Activated CD8-positive, alpha-beta T cell treated with anti-CD3 and anti-CD28 coated beads for 36 hours (primary cell): Measurements from ENCODE around the gene ICA1L. TPM values are rescaled to one million over a fixed set of nuclear protein-coding genes. Genes with fewer than 3 reads are reported as not detected.

Experiments used
- ATAC-seq: fragments of 200-7000 bp; cut with Tn5 transposase; one replicate; pipeline ENCODE4 v1.10.0; 2021; ENCODE audit warnings: mild to moderate bottlenecking, moderate library complexity
- CTCF ChIA-PET: fragments of 350-600 bp; sonication (Branson Sonifier 250); formaldehyde crosslinking; loops from one replicate; lab custom pipeline; 2021; ENCODE audit warnings: antibody characterized with exemption; lab: Charles Lee
- POLR2A ChIA-PET: fragments of 350-600 bp; sonication (Branson Sonifier 250); formaldehyde crosslinking; loops from one replicate; lab custom pipeline; 2021; ENCODE audit warnings: antibody characterized with exemption; lab: Charles Lee
- DNase-seq: peaks from one replicate; pipeline ENCODE4 v3.0.0-alpha.2; 2020
- H3K27ac Mint-ChIP-seq: one replicate; pipeline ENCODE4 v1.8.0; 2021; ENCODE audit warnings: mild to moderate bottlenecking, mixed read lengths
- H3K27me3 Mint-ChIP-seq: one replicate; pipeline ENCODE4 v1.8.0; 2021; ENCODE audit warnings: mixed read lengths
- H3K36me3 Mint-ChIP-seq: one replicate; pipeline ENCODE4 v1.8.0; 2021; ENCODE audit warnings: low read depth, mixed read lengths
- H3K4me1 Mint-ChIP-seq: one replicate; pipeline ENCODE4 v1.8.0; 2021; ENCODE audit warnings: low read depth, mixed read lengths
- H3K4me3 Mint-ChIP-seq: one replicate; pipeline ENCODE4 v1.8.0; 2021; ENCODE audit warnings: mild to moderate bottlenecking, moderate library complexity, mixed read lengths
- H3K9me3 Mint-ChIP-seq: one replicate; pipeline ENCODE4 v1.8.0; 2021; ENCODE audit warnings: mixed read lengths
- intact Hi-C: fragments of 100-400 bp; cut with micrococcal nuclease; formaldehyde crosslinking; loops from one replicate; pipeline ENCODE4 v1.10.0; 2022
- total RNA-seq, 2 experiments: library from RNA; stranded (reverse); gene quantifications; one replicate each; pipeline ENCODE4 v1.2.3, GENCODE V29; 2021
- TF ChIP-seq, protein P1 (sequence below): fragments of 200-600 bp; IDR thresholded peaks from one replicate; pipeline ENCODE4 v1.8.0; 2022; ENCODE audit warnings: antibody characterized with exemption, mild to moderate bottlenecking

The ICA1L gene
- total RNA-seq, 2 experiments from 2014 or later = 7.1 to 8.0 TPM

DNA sequence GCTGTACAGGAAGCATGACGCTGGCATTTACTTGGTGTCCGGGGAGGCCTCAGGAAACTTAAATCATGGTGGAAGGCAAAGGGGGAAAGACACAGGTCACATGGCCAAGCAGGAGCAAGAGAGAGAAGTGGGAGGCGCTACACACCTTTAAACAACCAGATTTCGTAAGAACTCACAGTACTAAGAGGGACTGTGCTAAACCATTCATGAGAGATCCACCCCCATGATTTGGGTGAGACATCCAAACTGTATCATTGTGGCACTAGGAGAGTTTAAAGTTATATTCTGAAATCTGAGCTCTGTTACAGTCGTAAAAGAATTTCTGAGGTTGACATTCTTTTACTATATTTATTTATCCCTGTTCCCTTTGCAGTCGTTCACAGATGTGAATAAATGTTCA, 116.6 kb downstream of the ICA1L start:
- Mint-ChIP-seq H3K9me3 (peaks cover 9% of the 10 kb centered on the region), H3K27ac (peak overlapping the region; percentile 4), H3K4me3 (no peak overlapping the region), H3K27me3 (no peaks in the 10 kb centered on the region), H3K4me1 (peaks cover 42% of the 10 kb centered on the region), H3K36me3 (peaks cover 39% of the 10 kb centered on the region)
- POLR2A ChIA-PET = no interaction called here
- DNase-seq (no peak), ATAC-seq (peak; percentile 47)
- CTCF ChIA-PET = no interaction called here
- intact Hi-C loops = no loop called here
- TF ChIP-seq, protein P1, sequence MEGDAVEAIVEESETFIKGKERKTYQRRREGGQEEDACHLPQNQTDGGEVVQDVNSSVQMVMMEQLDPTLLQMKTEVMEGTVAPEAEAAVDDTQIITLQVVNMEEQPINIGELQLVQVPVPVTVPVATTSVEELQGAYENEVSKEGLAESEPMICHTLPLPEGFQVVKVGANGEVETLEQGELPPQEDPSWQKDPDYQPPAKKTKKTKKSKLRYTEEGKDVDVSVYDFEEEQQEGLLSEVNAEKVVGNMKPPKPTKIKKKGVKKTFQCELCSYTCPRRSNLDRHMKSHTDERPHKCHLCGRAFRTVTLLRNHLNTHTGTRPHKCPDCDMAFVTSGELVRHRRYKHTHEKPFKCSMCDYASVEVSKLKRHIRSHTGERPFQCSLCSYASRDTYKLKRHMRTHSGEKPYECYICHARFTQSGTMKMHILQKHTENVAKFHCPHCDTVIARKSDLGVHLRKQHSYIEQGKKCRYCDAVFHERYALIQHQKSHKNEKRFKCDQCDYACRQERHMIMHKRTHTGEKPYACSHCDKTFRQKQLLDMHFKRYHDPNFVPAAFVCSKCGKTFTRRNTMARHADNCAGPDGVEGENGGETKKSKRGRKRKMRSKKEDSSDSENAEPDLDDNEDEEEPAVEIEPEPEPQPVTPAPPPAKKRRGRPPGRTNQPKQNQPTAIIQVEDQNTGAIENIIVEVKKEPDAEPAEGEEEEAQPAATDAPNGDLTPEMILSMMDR = no peak

DNA sequence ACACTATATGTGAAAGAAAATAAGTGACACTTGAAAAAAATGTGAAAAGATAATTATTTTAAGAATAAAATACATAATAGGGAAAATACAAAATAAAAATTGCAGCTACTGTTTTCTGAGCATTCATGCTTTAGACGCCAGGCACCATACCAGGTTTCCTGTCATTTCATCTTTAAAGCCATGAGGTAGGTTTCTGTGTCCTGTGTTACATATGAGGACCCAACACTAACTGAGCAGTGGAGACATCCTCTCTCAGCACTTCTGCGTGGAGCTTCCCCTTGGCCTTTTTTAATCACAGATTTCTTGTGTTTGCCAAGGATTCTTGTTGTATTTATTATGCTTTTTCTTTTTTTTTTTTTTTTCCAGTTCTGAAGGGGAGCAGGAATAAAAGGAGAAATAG, 119.5 kb downstream of the ICA1L start:
- peaks cover 9% of the 10 kb centered on the region for H3K9me3 Mint-ChIP-seq
- ATAC-seq = peak; percentile 46
- H3K4me3 Mint-ChIP-seq = no peak overlapping the region
- ChIA-PET CTCF (interaction anchor here (0.8 to 2.2 kb wide), 4 partner anchors 9 to 164 kb away, joined by 3 to 8 read pairs (median 4); no protein-coding TSS in a partner anchor), POLR2A (interaction anchor here (1.0 to 1.8 kb wide), 3 partner anchors 10 to 16 kb away, joined by 4 to 6 read pairs (median 5); no protein-coding TSS in a partner anchor)
- peak overlapping the region; percentile 78 for H3K27ac Mint-ChIP-seq
- DNase-seq = no peak
- TF ChIP-seq, protein P1 = no peak
- H3K27me3 Mint-ChIP-seq = no peaks in the 10 kb centered on the region
- H3K4me1 Mint-ChIP-seq = peaks cover 50% of the 10 kb centered on the region
- H3K36me3 Mint-ChIP-seq = peaks cover 39% of the 10 kb centered on the region
- intact Hi-C loops = no loop called here

DNA sequence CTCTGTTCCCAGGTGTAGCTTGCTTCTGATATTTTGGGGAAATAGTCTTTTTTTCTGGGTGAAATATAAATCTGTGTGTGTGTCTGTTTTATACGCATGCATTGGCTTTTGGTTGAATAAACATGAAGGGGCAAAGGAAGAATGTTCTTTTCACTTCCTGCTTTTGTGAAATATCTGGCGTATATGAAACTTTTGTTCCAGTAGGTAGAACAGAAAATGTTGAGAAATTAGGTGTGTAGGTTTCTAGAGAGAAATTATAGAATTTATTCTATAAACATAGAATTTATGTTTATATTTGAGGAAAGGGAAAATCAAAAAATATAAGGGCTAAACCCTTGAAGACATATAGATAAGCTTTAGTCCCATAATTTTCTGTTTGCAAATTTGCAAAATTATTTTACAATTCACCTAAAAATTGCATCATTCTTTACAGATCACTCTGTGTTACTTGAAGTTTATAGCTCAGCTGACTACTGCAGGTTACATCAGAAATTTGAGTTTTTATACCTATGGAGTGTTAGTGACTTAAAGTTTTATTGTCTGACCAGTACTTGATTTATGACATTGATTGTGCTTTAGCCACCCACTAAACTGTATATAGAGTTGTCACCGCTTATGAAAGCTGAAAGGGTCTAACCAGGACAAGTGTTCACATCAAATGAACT, 120.7 kb downstream of the ICA1L start:
- ChIA-PET CTCF (interaction anchor here (1.0 to 2.2 kb wide), 4 partner anchors 10 to 162 kb away, joined by 3 to 8 read pairs (median 4); no protein-coding TSS in a partner anchor), POLR2A (interaction anchor here (1.0 to 1.8 kb wide), 4 partner anchors 10 to 115 kb away, joined by 4 to 6 read pairs (median 4); no protein-coding TSS in a partner anchor)
- H3K4me3 Mint-ChIP-seq = peak overlapping the region; percentile 12
- DNase-seq (no peak), ATAC-seq (peak; percentile 44)
- H3K27ac Mint-ChIP-seq = peak overlapping the region; percentile 93
- peaks cover 37% of the 10 kb centered on the region for H3K36me3 Mint-ChIP-seq
- H3K9me3 Mint-ChIP-seq = peaks cover 15% of the 10 kb centered on the region
- TF ChIP-seq, protein P1 = no peak
- H3K27me3 Mint-ChIP-seq = no peaks in the 10 kb centered on the region
- intact Hi-C loops = no loop called here
- peaks cover 56% of the 10 kb centered on the region for H3K4me1 Mint-ChIP-seq

DNA sequence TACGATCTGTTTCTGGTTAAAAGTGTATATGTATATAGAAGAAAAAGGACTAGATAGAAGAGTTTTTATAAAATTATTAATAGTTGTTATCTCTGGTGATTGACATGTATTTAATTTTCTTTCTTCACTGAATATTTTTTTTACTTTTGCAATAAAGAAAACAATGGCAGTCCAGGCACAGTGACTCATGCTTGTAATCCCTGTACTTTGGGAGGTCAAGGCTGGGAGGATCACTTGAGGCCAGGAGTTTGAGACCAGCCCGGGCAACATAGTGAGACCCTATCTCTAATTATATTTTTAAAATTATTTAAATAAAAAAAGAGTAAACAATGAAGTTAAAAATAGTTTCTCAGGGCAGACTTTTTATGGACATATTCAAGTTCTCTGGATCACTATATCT, 122.1 kb downstream of the ICA1L start:
- H3K36me3 Mint-ChIP-seq = peaks cover 39% of the 10 kb centered on the region
- ChIA-PET CTCF (no interaction called here), POLR2A (no interaction called here)
- H3K4me1 Mint-ChIP-seq = peaks cover 54% of the 10 kb centered on the region
- ATAC-seq (no peak), DNase-seq (no peak)
- H3K4me3 Mint-ChIP-seq = no peak overlapping the region
- H3K9me3 Mint-ChIP-seq = peaks cover 22% of the 10 kb centered on the region
- peak overlapping the region; percentile 38 for H3K27ac Mint-ChIP-seq
- no peaks in the 10 kb centered on the region for H3K27me3 Mint-ChIP-seq
- TF ChIP-seq, protein P1 = no peak
- intact Hi-C loops = no loop called here

DNA sequence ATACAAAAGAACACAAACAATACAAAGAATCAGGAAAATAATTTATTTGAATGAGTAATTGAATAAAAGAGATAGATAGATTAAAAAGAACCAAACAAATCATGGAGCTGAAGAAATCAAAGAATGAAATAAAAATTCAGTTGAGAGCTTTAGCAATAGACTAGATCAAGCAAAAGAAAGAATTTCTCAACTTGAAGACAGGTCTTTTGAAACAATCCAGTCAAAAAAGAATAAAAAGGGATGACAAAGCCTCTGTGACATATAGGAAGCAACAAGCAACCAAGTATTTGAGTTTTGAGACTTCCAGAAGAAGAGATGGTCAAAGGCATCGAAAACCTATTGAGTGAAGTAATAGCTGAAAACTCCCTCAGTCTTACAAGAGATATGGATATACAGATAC, 128.0 kb downstream of the ICA1L start:
- intact Hi-C loops = no loop called here
- H3K4me1 Mint-ChIP-seq = peaks cover 16% of the 10 kb centered on the region
- DNase-seq = no peak
- no peak overlapping the region for H3K27ac Mint-ChIP-seq
- H3K27me3 Mint-ChIP-seq = no peaks in the 10 kb centered on the region
- H3K9me3 Mint-ChIP-seq = peaks cover 34% of the 10 kb centered on the region
- ATAC-seq = no peak
- TF ChIP-seq, protein P1 = no peak
- POLR2A ChIA-PET = no interaction called here
- H3K4me3 Mint-ChIP-seq = no peak overlapping the region
- CTCF ChIA-PET = interaction anchor here (1.0 to 1.6 kb wide), 2 partner anchors 9 to 155 kb away, joined by 3 to 4 read pairs; no protein-coding TSS in a partner anchor
- peaks cover 44% of the 10 kb centered on the region for H3K36me3 Mint-ChIP-seq
